HepG2 (cell line): ENCODE measurements around the gene EGR4. TPM values are rescaled to one million over a fixed set of nuclear protein-coding genes. Genes with fewer than 3 reads are reported as not detected.

Experiments used
- AGO2 ChIP-seq: fragments of 200-400 bp; formaldehyde crosslinking; optimal IDR thresholded peaks from 2 replicates; pipeline ENCODE3; 2017; ENCODE audit warnings: mild to moderate bottlenecking, low read depth, low read length, moderate library complexity
- ATAD3A ChIP-seq: sonication (generic); formaldehyde crosslinking; IDR thresholded peaks from 2 replicates; pipeline ENCODE4 v1.4.0; 2020; ENCODE audit warnings: missing genetic modification reagents
- DR1 ChIP-seq: sonication (generic); formaldehyde crosslinking; IDR thresholded peaks from 2 replicates; pipeline ENCODE4 v1.8.0; 2021; ENCODE audit warnings: mild to moderate bottlenecking, missing genetic modification reagents, inconsistent platforms
- IRF2 ChIP-seq: IDR thresholded peaks from 2 replicates; pipeline ENCODE4 v1.6.1; 2018; ENCODE audit warnings: missing genetic modification reagents, missing compliant biosample characterization
- SALL1 ChIP-seq: sonication (generic); formaldehyde crosslinking; IDR thresholded peaks from 2 replicates; pipeline ENCODE4 v1.8.0; 2022; ENCODE audit warnings: mild to moderate bottlenecking, missing genetic modification reagents
- ZBTB7B ChIP-seq: sonication (generic); formaldehyde crosslinking; IDR thresholded peaks from 2 replicates; pipeline ENCODE4 v1.4.0; 2020; ENCODE audit warnings: missing genetic modification reagents
- ZFX ChIP-seq: sonication (generic); formaldehyde crosslinking; IDR thresholded peaks from 2 replicates; pipeline ENCODE4 v1.4.0; 2020; ENCODE audit warnings: mild to moderate bottlenecking, low read depth, missing genetic modification reagents, moderate library complexity
- ZHX2 ChIP-seq, 2 experiments: sonication (generic) in 1 of 2; formaldehyde crosslinking in 1 of 2; IDR thresholded peaks; 2 replicates each; pipeline versions ENCODE4 v1.6.1 to v1.9.0; 2014 to 2022; ENCODE audit warnings: antibody characterized with exemption in 1 of 2, borderline replicate concordance in 1 of 2, inconsistent platforms in 1 of 2, low read depth in 1 of 2, missing genetic modification reagents in 1 of 2
- ZNF124 ChIP-seq: sonication (generic); formaldehyde crosslinking; IDR thresholded peaks from 2 replicates; pipeline ENCODE4 v1.4.0; 2020; ENCODE audit warnings: missing genetic modification reagents
- ZNF280B ChIP-seq: sonication (generic); formaldehyde crosslinking; IDR thresholded peaks from 2 replicates; pipeline ENCODE4 v1.5.0; 2020; ENCODE audit warnings: missing genetic modification reagents, mild to moderate bottlenecking, borderline replicate concordance
- ZNF615 ChIP-seq: sonication (generic); formaldehyde crosslinking; IDR thresholded peaks from 2 replicates; pipeline ENCODE4 v1.5.0; 2020; ENCODE audit warnings: mild to moderate bottlenecking, missing genetic modification reagents, borderline replicate concordance
- ZNF747 ChIP-seq: sonication (generic); formaldehyde crosslinking; IDR thresholded peaks from 2 replicates; pipeline ENCODE4 v1.8.1; 2023; ENCODE audit warnings: missing genetic modification reagents, mild to moderate bottlenecking, borderline replicate concordance
- ZNF781 ChIP-seq: sonication (generic); formaldehyde crosslinking; IDR thresholded peaks from 2 replicates; pipeline ENCODE4 v1.5.1; 2020; ENCODE audit warnings: borderline replicate concordance, mild to moderate bottlenecking, missing genetic modification reagents; ENCODE audit errors: not compliant biosample characterization
- ZNF788 ChIP-seq: sonication (generic); formaldehyde crosslinking; IDR thresholded peaks from 2 replicates; pipeline ENCODE4 v1.5.0; 2020; ENCODE audit warnings: mild to moderate bottlenecking, missing genetic modification reagents, borderline replicate concordance
- polyA plus RNA-seq, 8 experiments: library from polyadenylated mRNA; depleted of rRNA in 3 of 8; stranded (reverse) in 7 of 8; unstranded in 1 of 8; fragments of >200 nt; fragmentation: Illumina TruSeq in 4 of 8; extraction: Trizol in 4 of 8; gene quantifications; 2 replicates each; pipeline versions ENCODE4 v1.2.1 to v1.2.3, GENCODE V29; 2011 to 2016; ENCODE audit warnings: low read depth in 4 of 8, missing spikeins in 1 of 8, mixed read lengths in 1 of 8; ENCODE audit not compliant: insufficient read depth in 1 of 8
- total RNA-seq, 5 experiments: library from RNA; depleted of rRNA; stranded (reverse); fragments of >200 nt; fragmentation: Illumina TruSeq; extraction: Trizol; gene quantifications; 2 replicates each; pipeline ENCODE4 v1.2.3, GENCODE V29; 2016; ENCODE audit warnings: low read depth in 1 of 5

EGR4 gene
- total and polyA plus RNA-seq, 2 of the 13 experiments (the other 11 are each of a cell fraction or from before 2014, with no cell fraction given) = not detected

GRCh38 chr2:73255007-73255644, 38.2 kb downstream of the EGR4 start (continued):
- TF ChIP-seq ZNF788 (CRISPR knock-in tag) (no peak), DR1 (CRISPR knock-in tag) (no peak), IRF2 (CRISPR knock-in tag) (no peak), ZNF280B (CRISPR knock-in tag) (0 out of 2 replicates have a peak, but pooled peaks have one; percentile 37), AGO2 (peak; percentile 93), ZNF781 (CRISPR knock-in tag) (no peak), SALL1 (CRISPR knock-in tag) (0 out of 2 replicates have a peak, but pooled peaks have one; percentile 12), ATAD3A (CRISPR knock-in tag) (no peak), ZNF747 (CRISPR knock-in tag) (no peak), ZNF615 (CRISPR knock-in tag) (0 out of 2 replicates have a peak, but pooled peaks have one; percentile 34), ZBTB7B (CRISPR knock-in tag) (no peak), ZNF124 (CRISPR knock-in tag) (no peak), ZHX2 (IDR thresholded peaks at IDR 0.05; ENCODE audit: low read depth) (no peak), ZHX2 (CRISPR knock-in tag; IDR thresholded peaks at IDR 0.05; ENCODE audit: borderline replicate concordance) (no peak), ZFX (no peak)
- TF ChIP-seq, all 625 proteins: peak for 18
